ENCODE measurements around the gene TMEM126A.

GRCh38 chr11:85620256-85620655 lies 27.5 kb upstream of the TMEM126A start:
- TF ChIP-seq SIN3A (conservative IDR thresholded peaks at IDR 0.05 in 1 of 2, IDR thresholded peaks at IDR 0.05 in 1 of 2; ENCODE audit: low read depth in 1 of 2, low read length in 2 of 2) (no peak), CTCF (IDR thresholded peaks at IDR 0.05; ENCODE audit: control extremely low read depth in 1 of 3, insufficient read depth in 1 of 3, low read depth in 1 of 3, low read length in 3 of 3) (no peak), MAFK (IDR thresholded peaks at IDR 0.05; ENCODE audit: low read depth, low read length) (no peak), ATF2 (IDR thresholded peaks at IDR 0.05; ENCODE audit: low read length) (no peak), TCF12 (IDR thresholded peaks at IDR 0.05; ENCODE audit: low read depth, low read length) (no peak), CHD1 (IDR thresholded peaks at IDR 0.05; ENCODE audit: low read depth, low read length) (no peak), JUN (IDR thresholded peaks at IDR 0.05; ENCODE audit: low read depth, low read length) (no peak), RAD21 (IDR thresholded peaks at IDR 0.05 in 1 of 2, conservative IDR thresholded peaks at IDR 0.05 in 1 of 2; ENCODE audit: low read depth in 2 of 2, low read length in 2 of 2) (no peak), RNF2 (IDR thresholded peaks at IDR 0.05; ENCODE audit: borderline replicate concordance, low read depth, low read length, missing control alignments, poor library complexity, severe bottlenecking) (no peak), PHF8 (conservative IDR thresholded peaks at IDR 0.05; ENCODE audit: low read depth, low read length) (no peak), CEBPB (IDR thresholded peaks at IDR 0.05; ENCODE audit: low read depth, low read length) (no peak), SP2 (IDR thresholded peaks at IDR 0.05; ENCODE audit: low read length) (no peak)
